Measurements from ENCODE around the gene ARHGEF28.

DNA sequence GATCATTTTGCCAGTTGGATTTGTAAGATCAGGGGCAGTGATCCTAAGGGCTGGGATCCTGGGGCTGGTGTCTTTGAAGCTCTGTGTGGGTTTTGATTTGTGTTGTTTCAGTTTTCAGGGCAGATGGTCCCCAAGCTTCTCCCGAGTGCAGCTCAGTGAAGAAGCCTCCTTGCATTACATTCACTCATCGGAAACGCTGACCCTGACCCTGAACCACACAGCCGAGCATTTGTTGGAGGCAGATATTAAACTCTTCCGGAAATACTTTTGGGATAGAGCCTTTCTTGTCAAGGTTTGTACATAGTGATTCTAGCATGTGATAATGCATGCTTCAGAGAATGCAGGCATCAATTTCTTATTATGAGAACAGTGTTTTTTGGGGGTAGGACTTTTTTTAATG is 150.4 kb downstream of the ARHGEF28 start:
- TF ChIP-seq, protein P1, sequence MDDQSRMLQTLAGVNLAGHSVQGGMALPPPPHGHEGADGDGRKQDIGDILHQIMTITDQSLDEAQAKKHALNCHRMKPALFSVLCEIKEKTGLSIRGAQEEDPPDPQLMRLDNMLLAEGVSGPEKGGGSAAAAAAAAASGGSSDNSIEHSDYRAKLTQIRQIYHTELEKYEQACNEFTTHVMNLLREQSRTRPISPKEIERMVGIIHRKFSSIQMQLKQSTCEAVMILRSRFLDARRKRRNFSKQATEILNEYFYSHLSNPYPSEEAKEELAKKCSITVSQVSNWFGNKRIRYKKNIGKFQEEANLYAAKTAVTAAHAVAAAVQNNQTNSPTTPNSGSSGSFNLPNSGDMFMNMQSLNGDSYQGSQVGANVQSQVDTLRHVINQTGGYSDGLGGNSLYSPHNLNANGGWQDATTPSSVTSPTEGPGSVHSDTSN (IDR thresholded peaks at IDR 0.05; ENCODE audit: insufficient replicate concordance, low read depth, low read length) = no peak
- no peak for TF ChIP-seq YY1 (IDR thresholded peaks at IDR 0.05; ENCODE audit: low read depth, low read length)
- no peak for TF ChIP-seq NFYB (IDR thresholded peaks at IDR 0.05; ENCODE audit: insufficient read depth, low read depth, low read length)
- no peak for TF ChIP-seq MEF2B (IDR thresholded peaks at IDR 0.05; ENCODE audit: partially characterized antibody, poor library complexity, severe bottlenecking)
- TF ChIP-seq EZH2 (IDR thresholded peaks at IDR 0.05; ENCODE audit: borderline replicate concordance, control insufficient read depth, low read depth, low read length) = no peak
- TF ChIP-seq POLR2AphosphoS5 (IDR thresholded peaks at IDR 0.05; ENCODE audit: low read length) = no peak
- no peak for TF ChIP-seq EGR1 (IDR thresholded peaks at IDR 0.05; ENCODE audit: borderline replicate concordance in 1 of 2, low read depth in 2 of 2, low read length in 2 of 2)
- TF ChIP-seq, protein P2, sequence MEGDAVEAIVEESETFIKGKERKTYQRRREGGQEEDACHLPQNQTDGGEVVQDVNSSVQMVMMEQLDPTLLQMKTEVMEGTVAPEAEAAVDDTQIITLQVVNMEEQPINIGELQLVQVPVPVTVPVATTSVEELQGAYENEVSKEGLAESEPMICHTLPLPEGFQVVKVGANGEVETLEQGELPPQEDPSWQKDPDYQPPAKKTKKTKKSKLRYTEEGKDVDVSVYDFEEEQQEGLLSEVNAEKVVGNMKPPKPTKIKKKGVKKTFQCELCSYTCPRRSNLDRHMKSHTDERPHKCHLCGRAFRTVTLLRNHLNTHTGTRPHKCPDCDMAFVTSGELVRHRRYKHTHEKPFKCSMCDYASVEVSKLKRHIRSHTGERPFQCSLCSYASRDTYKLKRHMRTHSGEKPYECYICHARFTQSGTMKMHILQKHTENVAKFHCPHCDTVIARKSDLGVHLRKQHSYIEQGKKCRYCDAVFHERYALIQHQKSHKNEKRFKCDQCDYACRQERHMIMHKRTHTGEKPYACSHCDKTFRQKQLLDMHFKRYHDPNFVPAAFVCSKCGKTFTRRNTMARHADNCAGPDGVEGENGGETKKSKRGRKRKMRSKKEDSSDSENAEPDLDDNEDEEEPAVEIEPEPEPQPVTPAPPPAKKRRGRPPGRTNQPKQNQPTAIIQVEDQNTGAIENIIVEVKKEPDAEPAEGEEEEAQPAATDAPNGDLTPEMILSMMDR (IDR thresholded peaks at IDR 0.05 in 2 of 3, conservative IDR thresholded peaks at IDR 0.05 in 1 of 3; ENCODE audit: control insufficient read depth in 2 of 3, extremely low read depth in 1 of 3, insufficient read depth in 1 of 3, low read depth in 3 of 3, low read length in 3 of 3) = no peak
- no peak for TF ChIP-seq RAD21 (IDR thresholded peaks at IDR 0.05; ENCODE audit: insufficient read depth, low read depth, low read length)
- TF ChIP-seq ZZZ3 (IDR thresholded peaks at IDR 0.05; ENCODE audit: control insufficient read depth, insufficient read length, low read depth) = no peak
- no peak for TF ChIP-seq SREBF1 (IDR thresholded peaks at IDR 0.05; ENCODE audit: low read length)
- TF ChIP-seq SIN3A (IDR thresholded peaks at IDR 0.05; ENCODE audit: low read depth, low read length) = no peak
- no peak for TF ChIP-seq SMAD1 (IDR thresholded peaks at IDR 0.05; ENCODE audit: low read depth, partially characterized antibody)

Measured in GM12878 (cell line).